GM23338 (cell line): ENCODE measurements around the gene DNAH10. TPM values are rescaled to one million over a fixed set of nuclear protein-coding genes. Genes with fewer than 3 reads are reported as not detected.

Experiments used
- ATAC-seq: fragments of 200-7000 bp; cut with Tn5 transposase; 3 replicates; pipeline ENCODE4 v1.9.1; 2020
- DNase-seq: peaks from one replicate; pipeline ENCODE4 v3.0.0-alpha.2; 2015; ENCODE audit warnings: low spot score
- H2AFZ ChIP-seq: fragments of 200-600 bp; sonication (generic); 2 replicates; pipeline ENCODE4 v1.8.0; 2016; ENCODE audit warnings: antibody characterized with exemption, mild to moderate bottlenecking, moderate library complexity
- H3F3A ChIP-seq: fragments of 200-600 bp; sonication (generic); replicated peaks from 2 replicates; pipeline ENCODE4 v1.8.0; 2017; ENCODE audit warnings: antibody characterized with exemption, mixed run types, low read depth
- H3K27ac ChIP-seq: fragments of 200-600 bp; sonication (generic); 2 replicates; pipeline ENCODE4 v1.6.1; 2016; ENCODE audit warnings: low read depth
- H3K27me3 ChIP-seq: fragments of 200-600 bp; sonication (generic); 2 replicates; pipeline ENCODE4 v1.8.0; 2016; ENCODE audit warnings: mild to moderate bottlenecking, mixed run types, moderate library complexity; ENCODE audit not compliant: insufficient read depth
- H3K36me3 ChIP-seq: fragments of 200-600 bp; sonication (generic); 2 replicates; pipeline ENCODE4 v1.8.0; 2016; ENCODE audit warnings: mild to moderate bottlenecking; ENCODE audit not compliant: insufficient read depth
- H3K4me1 ChIP-seq: fragments of 200-600 bp; sonication (generic); 2 replicates; pipeline ENCODE4 v1.8.0; 2016; ENCODE audit warnings: mild to moderate bottlenecking, moderate library complexity; ENCODE audit not compliant: insufficient read depth
- H3K4me2 ChIP-seq: fragments of 200-600 bp; sonication (generic); 2 replicates; pipeline ENCODE4 v1.7.1; 2017; ENCODE audit warnings: mixed run types
- H3K4me3 ChIP-seq: fragments of 200-600 bp; sonication (generic); 2 replicates; pipeline ENCODE4 v1.6.1; 2016; ENCODE audit warnings: mixed run types
- H3K79me2 ChIP-seq: fragments of 200-600 bp; sonication (generic); replicated peaks from 2 replicates; pipeline ENCODE4 v1.8.0; 2017; ENCODE audit warnings: mild to moderate bottlenecking; ENCODE audit not compliant: insufficient read depth
- H3K9me2 ChIP-seq: fragments of 200-600 bp; sonication (generic); 2 replicates; pipeline ENCODE4 v1.8.0; 2017; ENCODE audit not compliant: insufficient read depth
- H4K20me1 ChIP-seq: fragments of 200-600 bp; sonication (generic); replicated peaks from 2 replicates; pipeline ENCODE4 v1.8.0; 2017; ENCODE audit warnings: mild to moderate bottlenecking; ENCODE audit not compliant: insufficient read depth
- H3K27ac Mint-ChIP-seq: 2 replicates; pipeline ENCODE4 v1.8.0; 2020; ENCODE audit warnings: inconsistent platforms, mild to moderate bottlenecking, moderate library complexity, mixed read lengths
- H3K27me3 Mint-ChIP-seq: 3 replicates; pipeline ENCODE4 v1.8.0; 2022; ENCODE audit warnings: low read depth, mild to moderate bottlenecking, moderate library complexity, mixed read lengths, inconsistent platforms; ENCODE audit not compliant: insufficient read depth, poor library complexity
- H3K36me3 Mint-ChIP-seq: 3 replicates; pipeline ENCODE4 v1.8.0; 2021; ENCODE audit warnings: low read depth, mild to moderate bottlenecking, inconsistent platforms, moderate library complexity, mixed read lengths
- H3K4me1 Mint-ChIP-seq: 3 replicates; pipeline ENCODE4 v1.8.0; 2020; ENCODE audit warnings: mild to moderate bottlenecking, inconsistent platforms, mixed read lengths
- H3K4me3 Mint-ChIP-seq: 3 replicates; pipeline ENCODE4 v1.8.0; 2021; ENCODE audit warnings: moderate library complexity, mild to moderate bottlenecking, inconsistent platforms, mixed read lengths
- H3K9me3 Mint-ChIP-seq: 3 replicates; pipeline ENCODE4 v1.8.0; 2020; ENCODE audit warnings: moderate library complexity, mild to moderate bottlenecking, inconsistent platforms, mixed read lengths
- CREB1 ChIP-seq: fragments of 250-450 bp; sonication (Bioruptor Pico); IDR thresholded peaks from 2 replicates; pipeline ENCODE4 v1.5.0; 2020; ENCODE audit warnings: low read depth, mild to moderate bottlenecking, moderate library complexity
- EZH2 ChIP-seq: fragments of 200-600 bp; sonication (generic); IDR thresholded peaks from one replicate; pipeline ENCODE4 v1.8.0; 2017; ENCODE audit warnings: antibody characterized with exemption, mild to moderate bottlenecking, low read depth; ENCODE audit not compliant: unreplicated experiment
- JUNB ChIP-seq: IDR thresholded peaks from one replicate; pipeline ENCODE4 v1.6.1; 2016; ENCODE audit warnings: antibody characterized with exemption; ENCODE audit not compliant: unreplicated experiment
- NANOG ChIP-seq: IDR thresholded peaks from 2 replicates; pipeline ENCODE4 v1.6.1; 2016; ENCODE audit warnings: antibody characterized with exemption, borderline replicate concordance
- POLR2AphosphoS5 ChIP-seq: IDR thresholded peaks from 2 replicates; pipeline ENCODE4 v1.6.1; 2016; ENCODE audit warnings: antibody characterized with exemption, low read depth
- STAT1 ChIP-seq: IDR thresholded peaks from one replicate; pipeline ENCODE4 v1.6.1; 2016; ENCODE audit warnings: antibody characterized with exemption; ENCODE audit not compliant: unreplicated experiment
- ZNF114 ChIP-seq: fragments of 250-450 bp; sonication (Bioruptor Pico); IDR thresholded peaks from 2 replicates; pipeline ENCODE4 v1.5.0; 2020; ENCODE audit warnings: mild to moderate bottlenecking, moderate library complexity
- ZNF462 ChIP-seq: fragments of 250-450 bp; sonication (Bioruptor Pico); IDR thresholded peaks from 2 replicates; pipeline ENCODE4 v1.5.0; 2020; ENCODE audit warnings: mild to moderate bottlenecking, moderate library complexity
- polyA plus RNA-seq: library from polyadenylated mRNA; unstranded; fragments of >200 nt; fragmentation: Nextera tagmentation; extraction: Ambion mirVana; gene quantifications from 2 replicates; pipeline ENCODE4 v1.2.1, GENCODE V29; 2016
- total RNA-seq: library from RNA; depleted of rRNA; stranded (reverse); fragments of >200 nt; shearing (Covaris generic); gene quantifications from 2 replicates; pipeline ENCODE4 v1.2.3, GENCODE V29; 2014

The DNAH10 gene
- total and polyA plus RNA-seq, 2 experiments from 2014 or later, result 0.03 TPM

GRCh38 chr12:123765504-123766035 lies 3.5 kb downstream of the DNAH10 start:
- Histone ChIP-seq H3K36me3 (no peaks in the 10 kb centered on the region), H3K27me3 (peaks cover 3% of the 10 kb centered on the region; the same call in 1 of the 2 replicates), H3K9me2 (no peaks in the 10 kb centered on the region)

More at GRCh38 chr12:123765504-123766035, 3.5 kb downstream of the DNAH10 start:
- no peaks in the 10 kb centered on the region for H3K9me3 Mint-ChIP-seq
- Histone ChIP-seq H3K4me3 (no peak overlapping the region), H4K20me1 (peaks cover 3% of the 10 kb centered on the region; the same call in 1 of the 2 replicates), H3K27ac (no peak overlapping the region), H3K4me1 (0 out of 2 replicates have a peak, but pooled peaks cover 4% of the 10 kb centered on the region), H3F3A (peaks cover 5% of the 10 kb centered on the region; the same call in 1 of the 2 replicates), H3K79me2 (no peaks in the 10 kb centered on the region), H3K4me2 (no peak overlapping the region), H2AFZ (no peak overlapping the region)
- ATAC-seq, result no peak
- H3K36me3 Mint-ChIP-seq, result no peaks in the 10 kb centered on the region
- peaks cover 6% of the 10 kb centered on the region; the same call in 2 of the 3 replicates for H3K4me1 Mint-ChIP-seq
- no peak for TF ChIP-seq EZH2
- TF ChIP-seq STAT1, result no peak
- no peak for TF ChIP-seq POLR2AphosphoS5
- TF ChIP-seq CREB1 (CRISPR knock-in tag), result no peak
- no peak for TF ChIP-seq ZNF114 (CRISPR knock-in tag)
- no peak for TF ChIP-seq ZNF462 (CRISPR knock-in tag)
- TF ChIP-seq JUNB, result no peak
- TF ChIP-seq NANOG, result no peak
- no peak for DNase-seq
- no peak overlapping the region for H3K27ac Mint-ChIP-seq
- no peak overlapping the region for H3K4me3 Mint-ChIP-seq
- H3K27me3 Mint-ChIP-seq, result peaks cover 10% of the 10 kb centered on the region
